Stimulated activated CD4-positive, alpha-beta T cell treated with anti-CD3 and anti-CD28 coated beads, TNF-alpha, amount 100 ng/mL, for 24 hours (primary cell): ENCODE measurements around the gene CPAMD8.
"Not testable (repeated sequence)": the region's sequence is repeated elsewhere in the genome, so short reads cannot be mapped to it uniquely, and the experiment has no call there.

Experiments
- DNase-seq, 3 experiments: peaks; one replicate each; pipeline ENCODE4 v3.0.0-alpha.2; 2020; ENCODE audit warnings: low read depth in 3 of 3

Gene CPAMD8

GRCh38 chr19:16874978-16875299 lies 151.7 kb downstream of the CPAMD8 start:
- not testable (repeated sequence) for DNase-seq

GRCh38 chr19:16874250-16874977 lies 152.2 kb downstream of the CPAMD8 start:
- DNase-seq = no peak

- DNase-seq = no peak
Measured at GRCh38 chr19:16873594-16873993, 153.0 kb downstream of the CPAMD8 start.

GRCh38 chr19:16872728-16873127 lies 153.9 kb downstream of the CPAMD8 start:
- DNase-seq = no peak

GRCh38 chr19:16871871-16872270 lies 154.7 kb downstream of the CPAMD8 start:
- no peak for DNase-seq

- DNase-seq = no peak
Measured at GRCh38 chr19:16869331-16869972, 157.2 kb downstream of the CPAMD8 start.

- no peak for DNase-seq
Measured at GRCh38 chr19:16868423-16869130, 158.0 kb downstream of the CPAMD8 start.

- DNase-seq = no peak
Measured at GRCh38 chr19:16867211-16867610, 159.4 kb downstream of the CPAMD8 start.

GRCh38 chr19:16862826-16863415 lies 163.7 kb downstream of the CPAMD8 start:
- DNase-seq = no peak

- no peak for DNase-seq
Measured at GRCh38 chr19:16861834-16862233, 164.8 kb downstream of the CPAMD8 start.

GRCh38 chr19:16861011-16861410 lies 165.6 kb downstream of the CPAMD8 start:
- DNase-seq = no peak

GRCh38 chr19:16860118-16860517 lies 166.5 kb downstream of the CPAMD8 start:
- DNase-seq = no peak

GRCh38 chr19:16859626-16860025 lies 167.0 kb downstream of the CPAMD8 start:
- DNase-seq = no peak

- DNase-seq = no peak
Measured at GRCh38 chr19:16856091-16856490, 170.5 kb downstream of the CPAMD8 start.

GRCh38 chr19:16853066-16853465 lies 173.5 kb downstream of the CPAMD8 start:
- no peak for DNase-seq

GRCh38 chr19:16851031-16851712 lies 175.4 kb downstream of the CPAMD8 start:
- DNase-seq = no peak

GRCh38 chr19:16850133-16850532 lies 176.5 kb downstream of the CPAMD8 start:
- no peak for DNase-seq

GRCh38 chr19:16849168-16849567 lies 177.4 kb downstream of the CPAMD8 start:
- DNase-seq = no peak

GRCh38 chr19:16847430-16847829 lies 179.2 kb downstream of the CPAMD8 start:
- DNase-seq = no peak

GRCh38 chr19:16846901-16847300 lies 179.7 kb downstream of the CPAMD8 start:
- DNase-seq = no peak
